DMS79 (cell line): Measurements from ENCODE around the gene NEMF.
"Not testable (repeated sequence)": the region's sequence is repeated elsewhere in the genome, so short reads cannot be mapped to it uniquely, and the experiment has no call there.

Source experiments
- DNase-seq: peaks from one replicate; lab custom pipeline; 2025; lab: John Stamatoyannopoulos, UW

Gene NEMF

GRCh38 chr14:49852301-49853157, at the start of gene NEMF:
Gene NEMF (minus strand): TSS chr14:49852788. CDS start chr14:49852753, 35 bp downstream.
- peak; percentile 84 for DNase-seq

GRCh38 chr14:49900973-49901372, 48.4 kb upstream of the NEMF start:
- DNase-seq, result no peak

- no peak for DNase-seq
Observed at GRCh38 chr14:49898485-49898884, 45.9 kb upstream of the NEMF start.

GRCh38 chr14:49897965-49898364, 45.4 kb upstream of the NEMF start:
- no peak for DNase-seq

- DNase-seq, result no peak
Observed at GRCh38 chr14:49897414-49897813, 44.8 kb upstream of the NEMF start.

GRCh38 chr14:49896966-49897365, 44.4 kb upstream of the NEMF start:
- DNase-seq, result no peak

- DNase-seq, result not testable (repeated sequence)
Observed at GRCh38 chr14:49896272-49896671, 43.7 kb upstream of the NEMF start.

GRCh38 chr14:49895480-49895879, 42.9 kb upstream of the NEMF start:
- no peak for DNase-seq

GRCh38 chr14:49894214-49895107, 41.9 kb upstream of the NEMF start:
- DNase-seq, result not testable (repeated sequence)

GRCh38 chr14:49893309-49894213, 41.0 kb upstream of the NEMF start:
- DNase-seq, result no peak

GRCh38 chr14:49892636-49893308, 40.2 kb upstream of the NEMF start, which contains the start of gene ARF6:
Gene ARF6 (plus strand): TSS chr14:49893082. CDS start chr14:49893737, 655 bp downstream.
- peak; percentile 97 for DNase-seq

GRCh38 chr14:49892301-49892635, 39.7 kb upstream of the NEMF start:
- peak; percentile 82 for DNase-seq

GRCh38 chr14:49888293-49888692, 35.7 kb upstream of the NEMF start:
- DNase-seq, result no peak

- no peak for DNase-seq
Observed at GRCh38 chr14:49886523-49886922, 33.9 kb upstream of the NEMF start.

- no peak for DNase-seq
Observed at GRCh38 chr14:49882826-49883694, 30.5 kb upstream of the NEMF start.

- DNase-seq, result no peak
Observed at GRCh38 chr14:49881350-49882001, 28.9 kb upstream of the NEMF start.

- DNase-seq, result peak; percentile 72
Observed at GRCh38 chr14:49880267-49881064, 27.9 kb upstream of the NEMF start.

GRCh38 chr14:49879646-49880204, 27.1 kb upstream of the NEMF start:
- DNase-seq, result peak; percentile 34
